T-helper 2 cell treated with Interferon-gamma antibody and Interleukin-4, amounts not matched to agents 100 ng/mL and 5 ng/mL, for 36 hours (primary cell): ENCODE measurements around the gene MATCAP1. TPM values are rescaled to one million over a fixed set of nuclear protein-coding genes. Genes with fewer than 3 reads are reported as not detected.

Source experiments
- intact Hi-C: fragments of 100-400 bp; cut with micrococcal nuclease; formaldehyde crosslinking; loops from one replicate; pipeline ENCODE4 v1.15.1; 2023
- total RNA-seq: library from RNA; stranded (reverse); gene quantifications from 2 replicates; pipeline ENCODE4 v1.2.3, GENCODE V29; 2022

MATCAP1 gene
- total RNA-seq, 1 donor from 2014 or later = 57.4 TPM

DNA sequence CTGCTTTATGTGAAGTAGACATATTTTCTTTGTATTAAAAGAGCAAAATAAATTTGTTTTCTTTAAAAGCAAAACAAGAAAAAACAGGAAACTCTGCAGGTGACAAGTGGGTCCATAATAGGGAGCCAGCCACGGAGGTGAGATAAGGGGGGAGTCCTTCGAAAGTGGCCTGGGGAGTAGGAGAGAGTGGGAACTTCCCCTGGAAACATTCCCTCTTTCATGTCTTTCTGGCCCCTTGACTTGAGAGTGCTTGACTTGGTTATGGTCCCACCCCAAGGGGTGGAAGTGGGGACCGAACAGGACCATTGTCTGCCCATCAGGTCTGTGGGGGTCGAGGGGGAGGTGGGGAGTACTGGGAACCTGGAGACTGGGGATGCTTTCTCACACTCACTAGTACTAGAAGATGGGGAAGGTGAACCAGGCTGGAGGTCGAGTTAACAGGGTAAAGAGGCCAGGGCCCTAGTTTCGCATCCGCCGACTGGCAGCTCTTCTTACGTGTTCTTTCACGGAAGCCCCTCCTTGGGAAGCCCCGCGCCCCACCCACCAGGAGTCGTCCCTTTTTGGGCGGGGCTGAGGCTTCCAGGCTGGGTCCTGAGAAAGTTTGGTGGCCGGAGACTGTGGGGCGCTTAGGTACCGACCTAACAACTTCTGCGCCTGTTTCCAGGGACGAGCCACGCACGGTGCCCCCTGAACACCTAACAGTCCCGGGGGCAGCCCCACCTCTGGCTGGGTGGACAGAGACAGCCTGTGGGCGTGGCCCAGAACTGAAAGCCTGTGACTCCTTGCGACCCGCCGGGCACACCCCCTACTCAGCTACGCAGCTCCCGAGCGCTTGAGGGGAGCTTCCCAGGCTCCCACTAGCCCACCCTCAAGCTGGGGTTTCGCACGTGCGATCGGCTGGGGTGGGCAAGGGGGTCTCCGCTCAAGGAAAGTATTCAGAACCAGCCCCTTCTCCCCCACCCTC lies 24.8 kb downstream of the MATCAP1 start:
- intact Hi-C loops = loop anchor here (2.0 to 5.0 kb wide), 5 partner anchors 52 to 212 kb away; partner anchors contain the start of genes CES3, FHOD1, PHAF1 and SLC9A5

DNA sequence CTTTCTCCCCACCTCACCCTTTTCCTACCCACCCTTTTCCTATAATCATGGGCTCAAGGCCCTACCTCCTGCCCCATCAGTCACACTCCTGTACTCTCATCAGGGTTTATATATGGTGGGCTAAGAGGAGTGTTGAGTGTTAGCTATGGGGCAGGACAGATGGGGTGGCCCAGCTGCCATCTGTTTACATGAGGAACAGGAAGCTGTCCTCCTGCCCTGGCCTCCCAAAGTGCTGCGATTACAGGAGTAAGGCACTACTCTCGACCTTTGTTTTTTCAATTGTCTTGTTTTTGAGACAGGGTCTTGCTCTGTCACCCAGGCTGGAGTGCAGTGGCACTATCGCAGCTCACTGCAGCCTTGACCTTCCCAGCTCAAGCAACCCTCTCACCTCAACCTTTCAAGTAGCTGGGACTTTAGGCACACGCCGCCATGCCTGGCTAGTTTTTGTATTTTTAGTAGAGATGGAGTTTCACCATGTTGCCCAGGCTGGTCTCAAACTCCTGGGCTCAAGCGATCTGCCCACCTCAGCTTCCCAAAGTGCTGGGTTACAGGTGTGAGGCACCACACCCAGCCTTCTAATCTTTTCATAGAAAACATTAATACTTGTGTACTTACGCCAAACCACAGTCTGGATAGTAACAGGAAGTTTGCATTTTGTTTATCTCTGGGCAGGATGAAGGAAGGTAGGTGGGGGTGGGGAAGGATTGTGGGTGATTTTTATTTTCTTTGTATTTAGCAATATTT lies 25.7 kb downstream of the MATCAP1 start:
- intact Hi-C loops = loop anchor here (2.0 to 5.0 kb wide), 5 partner anchors 51 to 211 kb away; partner anchors contain the start of genes CES3, FHOD1, PHAF1 and SLC9A5

DNA sequence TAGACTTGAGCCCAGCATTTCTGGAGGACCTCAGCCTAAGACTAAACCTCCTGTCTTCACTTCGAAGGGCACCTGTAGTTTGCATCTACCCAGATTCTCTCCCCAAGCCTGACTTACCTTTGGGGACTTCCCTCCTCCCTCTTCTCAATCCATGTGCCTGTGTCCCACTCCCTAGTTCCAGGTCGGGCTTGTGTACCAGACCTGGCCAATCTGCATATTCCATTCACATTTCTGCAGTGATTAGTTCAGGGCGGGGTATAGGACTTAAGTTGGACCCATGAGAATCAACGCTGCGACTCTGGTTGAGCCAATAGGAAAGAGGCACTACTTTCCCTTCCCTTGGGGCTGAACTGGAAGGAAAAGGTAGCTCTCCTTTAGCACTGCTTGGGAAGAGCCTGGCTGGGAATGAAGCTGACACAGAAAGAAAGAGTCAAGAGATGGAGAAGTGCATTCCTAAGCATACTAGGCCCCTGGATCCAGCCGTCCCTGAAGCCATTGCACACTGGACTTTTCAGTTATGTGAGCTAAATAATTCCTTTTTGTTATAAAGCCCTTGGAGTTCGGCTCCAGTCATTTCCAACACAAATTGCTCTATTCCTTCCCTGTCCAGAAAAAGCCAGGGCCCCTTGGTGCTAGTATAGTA lies 26.5 kb downstream of the MATCAP1 start:
- intact Hi-C loops = loop anchor here (5.0 kb wide), 4 partner anchors 50 to 210 kb away; partner anchors contain the start of genes CES3, FHOD1, PHAF1 and SLC9A5

DNA sequence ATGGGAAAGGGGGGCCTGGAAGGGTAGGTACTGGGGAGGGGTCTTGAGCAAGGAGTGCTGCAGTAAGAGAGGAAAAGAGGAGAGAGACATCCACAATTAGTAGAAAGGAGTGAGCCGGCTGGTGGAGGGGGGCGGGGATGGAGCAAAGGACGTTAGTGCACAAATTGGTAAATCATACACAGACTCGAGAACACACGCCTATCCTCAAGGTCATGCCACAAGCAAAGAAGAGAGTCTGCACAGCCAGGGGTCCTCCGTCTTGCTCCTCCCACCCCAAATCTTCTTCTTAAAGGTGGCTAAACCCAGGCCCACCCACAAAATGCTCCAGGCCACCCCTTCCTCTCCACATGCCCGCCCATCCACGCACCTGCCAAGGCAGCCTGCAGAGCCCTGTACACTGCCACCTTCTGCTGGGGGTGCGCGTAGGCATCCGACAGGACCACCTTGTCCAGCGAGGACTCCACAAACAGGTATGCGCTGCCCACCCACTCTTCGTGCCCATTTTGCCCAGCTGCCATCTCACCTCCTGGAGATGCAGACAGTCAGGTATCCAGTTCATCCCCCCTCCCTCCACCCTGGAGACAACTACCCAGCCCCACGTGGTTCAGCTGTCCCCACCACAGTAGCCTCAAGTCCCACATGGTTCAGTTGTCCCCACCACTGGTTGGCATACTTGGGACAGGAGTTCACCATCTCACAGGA lies 27.5 kb downstream of the MATCAP1 start:
- intact Hi-C loops = loop anchor here (5.0 kb wide), 4 partner anchors 49 to 209 kb away; partner anchors contain the start of genes CES3, FHOD1, PHAF1 and SLC9A5

DNA sequence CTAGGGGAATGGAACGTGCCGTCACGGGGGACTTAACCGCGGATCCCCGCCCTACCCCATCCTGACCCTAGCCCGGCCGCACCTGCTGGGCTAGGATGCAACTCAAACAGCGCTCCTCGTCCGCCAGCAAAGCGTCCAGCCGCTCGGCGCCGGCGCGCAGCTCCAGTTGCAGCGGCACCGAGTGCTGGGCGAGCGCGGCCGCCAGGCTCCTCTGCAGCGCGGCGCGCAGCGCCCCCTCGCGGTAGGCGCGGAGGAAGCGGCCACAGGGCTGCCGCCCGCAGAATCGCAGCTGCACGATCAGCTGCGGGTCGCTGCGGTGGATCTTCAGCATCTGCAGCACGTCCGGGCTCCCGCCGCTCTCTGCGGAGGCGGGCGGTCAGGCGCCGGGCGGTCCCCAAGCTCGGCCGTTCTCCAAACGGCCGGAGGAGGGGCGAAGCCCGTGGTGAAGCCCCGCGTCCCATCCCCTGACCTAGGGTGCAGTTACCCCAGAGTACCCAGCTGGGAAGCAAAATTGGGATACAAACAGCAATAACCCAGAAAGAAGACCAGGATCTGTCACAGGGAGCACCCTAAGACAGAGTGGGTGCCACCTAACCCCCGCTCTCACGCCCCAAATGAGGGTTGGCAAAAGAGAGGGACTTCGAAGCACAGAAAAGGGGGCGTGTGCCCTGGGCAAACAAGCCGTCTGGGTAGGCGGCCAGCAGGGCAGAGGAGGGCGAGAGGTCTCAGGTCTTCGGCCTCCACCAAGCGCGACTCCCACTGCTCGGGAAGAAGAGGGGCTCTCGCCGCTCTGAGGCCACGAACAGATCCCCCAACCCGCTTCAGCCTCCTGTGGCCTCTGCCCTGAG lies 28.2 kb downstream of the MATCAP1 start:
- intact Hi-C loops = loop anchor here (1.0 to 5.0 kb wide), 6 partner anchors 48 to 208 kb away; partner anchors contain the start of genes CES3, FHOD1, PHAF1 and SLC9A5

DNA sequence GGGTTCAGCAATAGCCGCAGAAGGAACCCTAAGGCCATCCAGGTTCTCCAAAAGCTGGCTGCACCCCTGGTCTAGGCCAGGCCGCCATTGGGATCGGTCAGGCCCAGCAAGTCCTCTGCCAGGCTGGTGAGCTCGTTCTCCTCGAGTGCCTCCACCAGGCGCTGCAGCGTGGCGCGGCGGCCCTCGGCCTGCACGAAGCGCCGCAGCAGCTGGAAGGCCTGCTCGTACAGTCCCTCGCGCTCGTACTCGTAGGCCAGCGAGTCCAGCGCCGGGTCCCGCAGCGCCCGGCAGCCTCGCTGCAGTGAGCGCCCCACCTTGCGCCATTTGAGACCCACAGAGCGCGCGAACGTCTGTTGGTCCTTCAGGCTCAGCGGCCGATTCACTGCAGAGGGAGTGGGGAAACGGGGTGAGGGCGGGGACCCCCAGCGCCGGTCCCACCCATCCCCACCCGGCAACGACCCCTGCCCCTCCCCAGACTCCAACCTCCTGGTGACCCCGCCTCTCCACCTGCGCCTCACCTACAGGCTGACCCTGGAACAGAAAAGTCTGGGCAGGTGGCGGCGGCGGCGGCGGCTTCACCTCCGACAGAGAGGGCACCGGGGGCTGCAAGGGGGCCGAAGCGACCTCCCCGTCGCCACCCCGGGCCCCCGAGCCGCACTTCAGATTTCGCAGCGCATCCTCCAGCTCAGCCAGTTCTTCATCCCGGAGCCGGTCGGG lies 29.0 kb downstream of the MATCAP1 start:
- intact Hi-C loops = loop anchor here (1.0 to 5.0 kb wide), 6 partner anchors 47 to 207 kb away; partner anchors contain the start of genes CES3, FHOD1, PHAF1 and SLC9A5

DNA sequence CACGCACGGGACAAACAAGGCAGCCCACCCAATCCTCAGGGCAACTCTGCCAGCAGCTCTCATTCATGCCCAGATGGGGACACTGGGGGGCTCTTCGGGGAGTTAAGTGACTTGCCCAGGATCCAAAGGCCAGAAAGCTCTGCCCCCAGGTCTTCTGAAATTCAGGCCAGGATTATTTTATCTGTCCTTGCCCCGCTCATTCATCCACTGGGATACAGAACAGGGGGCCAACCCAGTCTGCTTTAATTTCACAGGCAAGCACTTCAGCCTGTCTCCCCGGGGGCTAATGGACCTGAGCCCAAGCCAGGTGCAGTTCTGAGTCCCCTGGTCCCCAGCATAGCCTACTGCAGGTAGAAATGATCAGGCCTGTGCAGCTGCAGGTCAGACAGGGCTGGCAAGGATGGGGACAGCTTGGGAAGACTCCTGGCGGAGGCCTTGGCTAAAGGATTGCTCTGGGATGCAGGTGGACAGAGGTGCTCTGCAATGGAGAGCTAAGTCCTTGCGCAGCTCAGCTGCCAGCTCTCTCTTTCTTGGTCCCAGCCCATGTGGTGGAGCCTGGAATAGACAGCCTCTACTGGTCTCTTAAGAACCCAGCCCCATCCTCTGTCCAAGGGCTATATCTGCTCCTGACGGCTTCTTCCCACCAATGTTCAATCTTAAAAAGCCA lies 32.2 kb downstream of the MATCAP1 start:
- intact Hi-C loops = no loop called here

DNA sequence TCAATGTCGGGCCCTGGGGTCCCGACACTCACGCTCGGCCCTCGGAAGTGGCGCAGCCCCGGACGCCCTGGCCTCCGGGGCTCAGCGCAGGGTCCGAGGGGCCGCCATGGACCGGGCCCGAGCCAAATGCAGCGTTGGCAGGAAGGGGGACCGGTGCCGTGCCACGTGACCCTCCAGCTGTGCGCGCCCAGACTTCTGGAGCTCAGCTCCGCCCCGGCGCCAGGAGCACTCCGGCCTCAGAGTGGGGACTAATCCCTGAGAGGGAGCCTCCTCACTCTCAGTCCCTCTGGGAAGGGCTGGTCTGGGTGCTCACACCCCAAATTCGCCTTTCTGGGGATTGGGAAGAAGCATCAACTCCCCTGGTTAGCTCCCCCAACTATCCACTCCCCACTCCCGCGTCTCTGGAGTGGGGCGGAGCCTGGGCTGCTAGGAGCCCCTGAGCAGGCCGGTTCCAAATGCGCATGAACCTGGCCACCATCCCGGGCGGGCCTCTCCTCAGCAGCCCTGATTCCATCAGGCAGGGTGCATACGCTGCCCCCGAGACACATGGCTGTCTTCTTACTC lies 32.8 kb downstream of the MATCAP1 start, which contains the start of gene B3GNT9:
B3GNT9 (minus strand) TSS at position 166 of the 564 bp plus-strand sequence. CDS start 513 bp downstream, outside the sequence.
- intact Hi-C loops = no loop called here

DNA sequence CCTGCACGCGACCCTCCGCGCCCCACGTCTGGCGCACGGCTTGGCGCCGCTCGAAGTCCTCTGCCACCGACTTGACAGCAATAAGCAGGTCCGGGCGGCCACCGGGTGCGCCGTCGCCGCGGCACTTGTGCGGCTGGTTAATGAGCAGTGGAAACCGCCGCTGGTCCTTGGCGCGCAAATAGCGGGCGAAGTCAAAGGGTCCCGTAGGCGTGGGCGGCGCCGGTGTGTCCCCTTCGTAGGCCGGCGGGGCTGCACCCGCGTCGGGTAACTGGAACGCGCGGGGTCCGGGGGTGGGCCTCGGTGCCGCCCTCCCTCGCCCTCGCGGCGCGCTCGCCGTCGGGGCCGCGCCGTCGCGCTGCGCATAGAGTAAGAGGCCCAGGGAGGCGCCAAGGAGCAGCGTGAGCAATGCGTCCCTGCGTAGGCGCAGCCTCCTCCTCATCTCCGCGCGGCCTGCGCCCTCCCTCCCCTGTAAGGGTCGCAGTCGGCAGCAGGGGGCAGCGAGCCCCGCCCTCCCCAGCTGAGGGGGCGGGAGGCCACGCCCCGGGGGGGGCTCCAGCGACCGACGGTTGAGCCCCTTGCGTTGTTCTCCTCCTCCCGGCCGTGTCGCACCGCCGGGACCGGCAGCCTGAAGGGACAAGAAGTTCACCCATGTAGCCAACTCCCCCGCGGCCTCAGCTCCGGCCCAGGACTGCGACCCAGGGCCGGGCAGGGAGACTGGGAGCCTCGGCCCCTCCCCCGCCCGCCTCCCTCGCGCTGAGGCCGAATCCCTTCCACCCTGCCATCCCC lies 33.5 kb downstream of the MATCAP1 start:
- intact Hi-C loops = no loop called here

DNA sequence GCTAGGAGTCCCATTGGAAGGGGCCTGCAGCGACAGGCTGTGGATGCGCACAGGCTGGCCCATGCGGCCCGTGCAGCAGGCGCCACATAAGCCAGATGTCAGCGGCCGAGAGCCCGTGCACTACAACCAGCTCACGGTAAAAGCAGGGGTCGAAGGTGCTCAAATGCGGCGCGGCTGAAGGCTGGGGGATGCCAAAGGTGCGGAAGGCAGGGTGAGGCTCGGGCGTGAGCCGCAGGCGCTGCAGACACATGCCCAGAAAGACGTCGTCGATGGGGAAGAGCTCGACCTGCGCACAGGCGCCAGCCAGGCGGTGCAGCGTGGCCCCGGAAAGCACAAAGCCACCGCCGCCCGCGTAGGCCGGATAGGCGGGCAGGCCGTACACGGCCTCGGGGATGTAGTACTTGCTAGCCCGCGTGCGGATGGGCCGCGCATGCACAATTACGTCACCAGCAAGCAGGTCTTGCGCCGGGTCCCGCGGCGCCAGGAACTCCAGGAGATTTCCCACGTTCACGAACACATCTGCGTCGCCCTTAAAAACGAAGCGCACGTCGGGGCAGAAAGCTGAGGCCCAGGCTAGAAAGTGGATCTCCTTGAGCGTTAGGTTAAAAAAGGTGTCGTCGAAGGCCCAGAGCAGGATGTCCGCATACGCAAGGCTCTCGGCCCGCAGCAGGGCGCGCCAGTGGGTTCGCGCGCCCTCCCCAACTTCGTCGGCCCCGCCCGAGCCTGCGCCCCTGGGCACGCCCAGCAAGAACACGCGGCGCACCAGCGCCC lies 34.3 kb downstream of the MATCAP1 start:
- intact Hi-C loops = no loop called here

DNA sequence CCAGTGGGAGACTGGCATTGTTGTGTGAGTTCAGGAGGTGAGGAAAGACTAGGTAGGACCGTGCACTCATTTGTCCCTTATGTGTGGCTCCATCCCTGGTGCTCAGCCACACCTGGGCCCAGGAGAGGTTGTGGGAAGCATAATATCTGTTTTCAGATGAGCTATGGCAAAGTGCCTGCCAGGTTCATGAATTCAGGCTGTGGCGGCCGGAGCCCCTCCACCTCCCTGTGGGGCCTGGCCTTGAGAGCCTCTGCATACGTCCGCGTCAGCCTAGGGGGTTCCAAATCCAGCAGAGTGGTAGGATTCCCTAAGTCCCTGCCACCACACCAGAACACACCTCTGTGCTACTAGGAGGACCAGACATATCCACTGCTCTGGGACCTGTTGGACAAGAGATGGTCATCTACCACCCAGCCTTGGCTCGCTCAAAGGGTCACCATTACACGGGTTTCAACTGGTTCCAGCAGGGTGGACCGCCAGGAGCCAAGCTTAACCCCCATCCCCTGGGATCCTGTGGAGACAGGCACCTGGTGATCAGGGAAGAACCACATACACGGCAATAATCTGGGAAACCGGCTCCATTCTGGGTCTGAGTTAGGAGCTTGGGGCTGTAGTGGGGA lies 35.0 kb downstream of the MATCAP1 start:
- intact Hi-C loops = no loop called here

DNA sequence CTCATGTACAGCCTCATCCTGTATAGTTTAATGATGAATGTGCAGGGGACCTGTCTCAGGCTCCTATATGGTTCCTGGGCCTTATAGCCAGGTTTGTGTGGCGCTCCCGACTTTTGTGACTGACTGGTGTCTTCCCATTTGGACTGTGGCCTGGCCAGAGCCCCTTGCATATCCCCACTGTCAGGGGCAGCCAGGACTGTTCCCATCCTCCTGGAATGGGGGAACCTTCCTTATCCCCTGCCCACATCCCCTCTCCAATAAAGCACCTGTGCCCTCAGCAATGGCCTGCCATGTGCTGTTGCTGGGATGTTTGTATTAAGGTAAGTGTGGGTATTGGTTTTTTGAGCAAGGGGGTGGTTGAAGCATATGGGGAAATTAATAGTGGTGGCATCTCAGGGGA lies 35.5 kb downstream of the MATCAP1 start:
- intact Hi-C loops = no loop called here

DNA sequence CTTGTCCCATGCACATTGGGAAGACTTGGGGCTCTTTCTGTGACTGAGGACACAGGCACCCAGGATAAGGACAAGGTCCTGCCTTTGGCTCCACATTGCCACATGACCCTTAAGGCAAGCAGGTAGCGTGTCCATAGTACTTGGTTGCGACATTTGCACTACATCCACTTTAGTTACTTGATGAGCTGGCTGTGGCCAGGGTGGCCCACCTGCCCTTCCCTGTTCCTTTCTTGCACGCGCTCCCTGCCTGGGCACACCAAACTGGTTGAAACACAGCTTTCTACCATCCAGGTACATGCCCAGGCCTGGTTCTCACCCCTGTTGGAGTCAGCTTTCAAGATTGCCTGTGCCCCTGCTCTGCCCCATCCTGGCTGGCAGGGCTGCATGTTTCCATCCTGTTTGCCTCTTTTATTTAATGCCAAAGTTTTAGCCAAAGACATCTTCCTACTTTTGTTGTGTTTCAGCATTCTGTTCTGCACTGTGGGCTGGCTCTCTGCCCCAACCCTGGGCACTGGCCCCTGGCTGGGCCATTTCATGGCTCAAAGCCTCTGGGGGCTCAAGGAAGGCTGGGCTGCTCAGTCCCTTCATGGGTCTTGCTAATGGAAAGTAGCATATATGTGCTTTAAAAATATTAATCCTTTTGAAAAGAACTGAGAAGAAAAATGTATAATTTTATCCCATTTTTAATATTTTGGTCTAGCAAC lies 36.2 kb downstream of the MATCAP1 start:
- intact Hi-C loops = no loop called here

DNA sequence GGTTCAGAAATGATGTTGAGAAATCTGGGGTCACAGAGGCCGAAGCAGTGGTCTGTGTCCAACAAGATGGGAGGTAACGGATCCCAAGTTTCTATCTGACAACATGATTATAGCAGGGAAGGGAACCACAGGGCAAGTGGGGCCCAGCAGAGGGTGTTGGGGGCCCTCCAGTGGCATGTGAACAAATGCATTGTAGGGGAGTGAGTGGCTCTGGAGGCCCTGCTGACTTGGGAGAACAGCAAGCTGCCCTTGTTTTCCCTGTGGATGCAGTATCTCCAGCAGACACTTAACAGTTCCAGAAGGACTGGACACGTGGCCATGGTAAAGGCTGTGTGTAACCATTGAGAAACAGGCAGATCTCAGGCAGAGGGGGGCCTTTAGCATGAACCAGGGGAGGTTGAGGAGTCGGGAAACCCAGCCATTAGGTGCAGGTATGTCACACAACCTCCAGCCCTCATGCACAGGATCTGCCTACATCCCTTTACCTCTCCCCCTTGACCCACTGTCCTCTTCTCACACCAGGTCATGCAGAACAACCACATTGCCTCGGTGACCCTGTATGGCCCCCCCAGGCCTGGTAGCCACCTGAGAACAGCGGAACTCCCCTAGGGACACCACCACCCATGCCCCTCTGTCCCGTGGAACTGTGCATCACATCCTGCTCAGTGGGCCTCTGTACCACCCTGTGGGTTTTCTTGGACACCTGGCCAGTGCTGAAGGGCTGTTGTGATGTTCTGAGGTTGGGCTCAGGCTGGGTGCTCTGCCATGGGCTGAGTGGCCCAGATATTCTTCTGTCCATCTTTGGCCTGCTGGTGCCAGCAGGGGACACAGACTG lies 37.0 kb downstream of the MATCAP1 start:
- intact Hi-C loops = no loop called here
